ENCODE measurements around the gene ETV6. TPM values are rescaled to one million over a fixed set of nuclear protein-coding genes. Genes with fewer than 3 reads are reported as not detected.

ETV6 gene
- total RNA-seq, 3 donors from 2014 or later = 17.8 to 58.7 (median 45.2) TPM

DNA sequence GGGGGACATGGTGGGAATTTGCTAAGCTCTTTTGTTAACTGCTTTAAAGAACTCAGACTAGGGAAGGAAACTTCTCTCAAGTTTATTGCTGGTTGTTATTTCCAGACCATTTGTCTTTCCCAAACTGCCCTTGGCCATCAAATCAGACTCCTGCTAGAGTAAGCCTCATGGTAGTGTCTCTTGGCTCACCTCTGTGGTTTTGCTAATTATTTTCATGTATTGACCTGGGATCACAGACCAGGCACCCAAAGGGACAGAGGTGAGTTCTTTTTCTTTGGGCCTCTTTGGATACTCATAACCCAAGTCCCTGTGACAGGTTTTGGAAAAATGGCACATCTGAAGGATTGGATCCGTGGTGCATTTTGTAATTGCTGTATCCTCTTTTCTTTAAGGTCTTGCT lies 11.2 kb downstream of the ETV6 start:
- H3K27ac ChIP-seq = peak overlapping the region; percentile 86 to 97
- intact Hi-C loops (cut with DNase I; ENCODE audit: low total_unique reads) = no loop called here
- no peak for DNase-seq (ENCODE audit: low spot score in 2 of 2)
- H3K9me3 ChIP-seq = no peaks in the 10 kb centered on the region
- TF ChIP-seq POLR2A (IDR thresholded peaks at IDR 0.05) = no peak
- TF ChIP-seq, protein P1, sequence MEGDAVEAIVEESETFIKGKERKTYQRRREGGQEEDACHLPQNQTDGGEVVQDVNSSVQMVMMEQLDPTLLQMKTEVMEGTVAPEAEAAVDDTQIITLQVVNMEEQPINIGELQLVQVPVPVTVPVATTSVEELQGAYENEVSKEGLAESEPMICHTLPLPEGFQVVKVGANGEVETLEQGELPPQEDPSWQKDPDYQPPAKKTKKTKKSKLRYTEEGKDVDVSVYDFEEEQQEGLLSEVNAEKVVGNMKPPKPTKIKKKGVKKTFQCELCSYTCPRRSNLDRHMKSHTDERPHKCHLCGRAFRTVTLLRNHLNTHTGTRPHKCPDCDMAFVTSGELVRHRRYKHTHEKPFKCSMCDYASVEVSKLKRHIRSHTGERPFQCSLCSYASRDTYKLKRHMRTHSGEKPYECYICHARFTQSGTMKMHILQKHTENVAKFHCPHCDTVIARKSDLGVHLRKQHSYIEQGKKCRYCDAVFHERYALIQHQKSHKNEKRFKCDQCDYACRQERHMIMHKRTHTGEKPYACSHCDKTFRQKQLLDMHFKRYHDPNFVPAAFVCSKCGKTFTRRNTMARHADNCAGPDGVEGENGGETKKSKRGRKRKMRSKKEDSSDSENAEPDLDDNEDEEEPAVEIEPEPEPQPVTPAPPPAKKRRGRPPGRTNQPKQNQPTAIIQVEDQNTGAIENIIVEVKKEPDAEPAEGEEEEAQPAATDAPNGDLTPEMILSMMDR (IDR thresholded peaks at IDR 0.05) = no peak
- no peak for TF ChIP-seq POLR2AphosphoS5 (IDR thresholded peaks at IDR 0.05)
- peaks cover 4 to 27% of the 10 kb centered on the region in 2 donors for H3K4me1 ChIP-seq
- H3K36me3 ChIP-seq = no peaks in the 10 kb centered on the region
- H3K4me3 ChIP-seq = no peak overlapping the region
- no peaks in the 10 kb centered on the region for H3K27me3 ChIP-seq

DNA sequence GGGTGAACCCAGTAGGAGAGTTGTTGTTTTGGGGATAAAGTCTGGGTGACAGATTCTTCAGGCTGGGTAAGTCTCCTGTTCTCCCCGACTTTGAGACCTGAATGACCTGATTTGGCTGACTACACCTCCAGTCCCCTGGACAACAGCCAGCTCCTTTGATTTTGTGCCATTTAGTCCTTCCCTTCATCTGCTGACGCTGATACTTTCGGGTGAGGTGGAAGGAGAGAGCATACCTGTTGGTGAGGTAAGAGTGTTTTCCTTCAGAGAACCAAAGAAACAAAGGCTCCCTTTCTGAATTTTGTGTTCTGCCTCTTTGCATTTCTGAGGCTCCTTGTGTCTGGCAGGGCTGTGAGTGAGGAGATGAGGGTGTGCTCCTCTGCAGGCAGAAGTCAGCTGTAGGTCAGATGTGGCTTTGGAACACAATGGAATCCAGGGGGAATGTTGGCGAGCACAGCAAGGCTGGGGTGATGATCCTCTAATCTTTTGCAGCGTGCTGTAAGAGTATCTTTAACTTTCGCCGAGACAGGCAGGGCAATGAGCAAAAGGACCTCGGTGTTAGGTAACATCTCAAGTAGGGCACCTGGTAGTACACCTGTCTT lies 12.1 kb downstream of the ETV6 start:
- Histone ChIP-seq H3K36me3 (no peaks in the 10 kb centered on the region), H3K27ac (peak overlapping the region; percentile 86 to 97), H3K4me3 (no peak overlapping the region), H3K9me3 (no peaks in the 10 kb centered on the region), H3K4me1 (peaks cover 7 to 30% of the 10 kb centered on the region in 2 donors), H3K27me3 (no peaks in the 10 kb centered on the region)
- TF ChIP-seq, protein P1 (IDR thresholded peaks at IDR 0.05) = no peak
- TF ChIP-seq POLR2AphosphoS5 (IDR thresholded peaks at IDR 0.05) (peak in 1 of 3 donors; percentile 56), POLR2A (IDR thresholded peaks at IDR 0.05) (no peak)
- peak in 1 of 2 donors; percentile 78 for DNase-seq (ENCODE audit: low spot score in 2 of 2)
- intact Hi-C loops (cut with DNase I; ENCODE audit: low total_unique reads) = no loop called here

DNA sequence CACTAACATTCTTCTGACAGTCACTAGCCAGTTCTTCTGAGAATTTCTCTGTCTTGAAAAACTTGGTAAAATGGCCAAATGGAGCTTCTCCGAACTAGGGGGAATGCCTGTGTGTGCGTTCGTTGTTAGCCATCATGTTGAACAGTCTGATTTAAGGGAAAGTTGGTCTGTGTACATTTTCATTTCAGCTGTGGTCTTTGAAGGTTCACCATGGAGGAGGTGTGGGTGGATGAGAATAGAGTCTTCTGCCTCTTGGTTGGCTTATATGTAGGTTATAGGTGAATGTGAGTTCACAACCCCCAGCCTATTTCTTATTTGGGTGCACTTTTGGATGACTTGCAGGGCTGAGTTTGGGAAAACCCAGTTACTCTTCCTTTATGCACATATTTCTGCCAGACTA lies 12.9 kb downstream of the ETV6 start:
- no peak for DNase-seq (ENCODE audit: low spot score in 2 of 2)
- no peaks in the 10 kb centered on the region for H3K9me3 ChIP-seq
- no peaks in the 10 kb centered on the region for H3K27me3 ChIP-seq
- H3K4me3 ChIP-seq = no peak overlapping the region
- peak overlapping the region; percentile 86 to 97 for H3K27ac ChIP-seq
- H3K4me1 ChIP-seq = peaks cover 7 to 30% of the 10 kb centered on the region in 2 donors
- intact Hi-C loops (cut with DNase I; ENCODE audit: low total_unique reads) = no loop called here
- no peak for TF ChIP-seq POLR2A (IDR thresholded peaks at IDR 0.05)
- no peak for TF ChIP-seq POLR2AphosphoS5 (IDR thresholded peaks at IDR 0.05)
- TF ChIP-seq, protein P1 (IDR thresholded peaks at IDR 0.05) = no peak
- H3K36me3 ChIP-seq = no peaks in the 10 kb centered on the region

DNA sequence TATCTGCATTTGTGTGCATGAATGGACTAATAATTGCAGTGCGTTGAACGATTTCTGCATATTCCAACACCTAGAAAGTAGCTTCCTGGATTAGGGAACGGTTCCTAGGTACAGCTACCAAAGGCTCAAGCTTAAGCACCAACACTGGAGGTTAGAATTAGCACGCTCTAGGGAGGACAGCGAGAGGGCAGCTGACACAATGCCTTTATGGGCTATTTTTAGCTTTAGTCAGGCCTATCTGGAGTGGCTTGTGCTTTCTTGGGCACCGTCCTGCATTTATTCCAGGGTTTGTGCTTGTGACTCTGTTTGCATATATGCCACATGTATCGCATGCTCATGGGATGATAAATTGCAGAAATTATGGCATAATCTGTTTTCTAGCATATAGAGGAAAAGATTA lies 13.7 kb downstream of the ETV6 start:
- H3K27ac ChIP-seq = peak overlapping the region; percentile 86 to 97
- no peaks in the 10 kb centered on the region for H3K9me3 ChIP-seq
- no peak for TF ChIP-seq POLR2A (IDR thresholded peaks at IDR 0.05)
- TF ChIP-seq POLR2AphosphoS5 (IDR thresholded peaks at IDR 0.05) = peak in 1 of 3 donors; percentile 10
- TF ChIP-seq, protein P1 (IDR thresholded peaks at IDR 0.05) = no peak
- H3K4me3 ChIP-seq = no peak overlapping the region
- H3K36me3 ChIP-seq = no peaks in the 10 kb centered on the region
- H3K4me1 ChIP-seq = peaks cover 7 to 29% of the 10 kb centered on the region in 2 donors
- H3K27me3 ChIP-seq = no peaks in the 10 kb centered on the region
- no peak for DNase-seq (ENCODE audit: low spot score in 2 of 2)
- intact Hi-C loops (cut with DNase I; ENCODE audit: low total_unique reads) = no loop called here

DNA sequence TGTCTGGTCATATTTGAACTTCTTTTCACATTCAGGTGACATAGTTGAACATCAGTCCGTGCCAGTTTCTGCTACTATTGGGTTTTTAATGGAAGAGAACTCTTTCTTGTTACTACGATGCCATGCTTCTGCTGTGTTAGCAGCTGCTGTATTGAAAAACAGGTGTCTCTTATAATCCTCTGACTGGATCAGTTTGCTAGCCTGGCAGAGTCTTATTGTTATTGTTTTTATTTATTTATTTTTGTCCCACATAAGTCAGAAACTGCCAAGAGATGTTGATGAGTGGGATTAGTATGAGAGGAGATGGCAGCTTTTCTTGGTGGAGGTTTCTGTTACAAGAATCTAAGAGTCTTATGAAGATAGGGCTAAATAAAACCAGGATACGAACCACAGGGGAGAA lies 14.6 kb downstream of the ETV6 start:
- intact Hi-C loops (cut with DNase I; ENCODE audit: low total_unique reads) = no loop called here
- peaks cover 3 to 24% of the 10 kb centered on the region in 2 donors for H3K4me1 ChIP-seq
- no peak for TF ChIP-seq POLR2A (IDR thresholded peaks at IDR 0.05)
- no peak for TF ChIP-seq POLR2AphosphoS5 (IDR thresholded peaks at IDR 0.05)
- TF ChIP-seq, protein P1 (IDR thresholded peaks at IDR 0.05) = no peak

More for the DNA sequence above, 14.6 kb downstream of the ETV6 start:
- Histone ChIP-seq H3K9me3 (no peaks in the 10 kb centered on the region), H3K27ac (peak overlapping the region; percentile 84 to 97), H3K27me3 (no peaks in the 10 kb centered on the region), H3K4me3 (no peak overlapping the region), H3K36me3 (no peaks in the 10 kb centered on the region)
- no peak for DNase-seq (ENCODE audit: low spot score in 2 of 2)
